Superior temporal gyrus (tissue), 1 donor: Measurements from ENCODE around the gene ORMDL3.

ENCODE experiments used
- DNase-seq: peaks from one replicate; pipeline ENCODE4 v3.0.0-alpha.2; 2016; ENCODE audit errors: extremely low spot score

The ORMDL3 gene, protein sequence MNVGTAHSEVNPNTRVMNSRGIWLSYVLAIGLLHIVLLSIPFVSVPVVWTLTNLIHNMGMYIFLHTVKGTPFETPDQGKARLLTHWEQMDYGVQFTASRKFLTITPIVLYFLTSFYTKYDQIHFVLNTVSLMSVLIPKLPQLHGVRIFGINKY

DNA sequence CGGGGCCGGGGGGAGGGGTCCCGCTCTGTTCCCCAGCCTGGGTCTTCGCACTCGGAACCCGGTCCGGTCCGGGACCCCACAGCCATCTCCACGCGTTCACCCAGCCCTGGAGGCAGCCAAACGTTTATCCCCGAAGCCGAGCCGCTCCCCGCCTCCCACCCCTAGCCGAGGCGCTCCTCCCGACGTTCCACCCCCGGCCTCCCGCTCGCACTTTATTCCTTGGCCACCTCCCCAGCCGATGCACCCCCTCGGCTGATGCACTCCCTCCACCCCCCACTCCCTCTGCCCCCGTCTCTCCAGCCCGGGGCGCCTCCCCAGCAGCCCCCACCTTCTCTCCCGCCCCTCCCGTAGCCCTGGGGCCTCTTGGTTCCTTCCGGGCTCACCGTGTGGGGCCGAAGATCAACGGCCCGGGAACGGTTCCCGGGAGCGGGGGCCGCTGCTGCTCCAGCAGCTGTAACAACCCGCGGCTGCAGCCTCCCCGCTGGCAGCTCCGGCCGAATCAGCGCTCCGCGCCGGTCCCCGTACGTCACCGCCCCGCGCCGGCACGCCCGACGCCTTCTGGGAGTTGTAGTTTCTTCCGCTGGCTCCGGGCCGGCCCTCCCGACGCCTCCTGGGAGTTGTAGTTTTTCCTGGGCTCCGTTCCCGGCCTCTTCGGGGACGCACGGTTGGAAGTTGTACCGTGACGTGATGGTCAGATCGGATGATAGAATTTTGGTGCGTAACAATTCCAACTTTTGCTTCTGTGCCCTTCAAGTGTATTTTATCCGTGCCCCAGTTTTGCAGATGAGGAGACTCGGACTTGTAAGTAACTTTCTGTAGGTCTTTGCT lies at the start of gene ORMDL3, which contains the start of gene LRRC3C:
TSS of gene ORMDL3 (minus strand) at position 501 of the 828 bp plus-strand sequence. CDS start 3,398 bp downstream, outside the sequence.
TSS of gene LRRC3C (plus strand) at position 632 of the 828 bp plus-strand sequence. CDS start 13,792 bp downstream, outside the sequence.
- peak; percentile 94 for DNase-seq

DNA sequence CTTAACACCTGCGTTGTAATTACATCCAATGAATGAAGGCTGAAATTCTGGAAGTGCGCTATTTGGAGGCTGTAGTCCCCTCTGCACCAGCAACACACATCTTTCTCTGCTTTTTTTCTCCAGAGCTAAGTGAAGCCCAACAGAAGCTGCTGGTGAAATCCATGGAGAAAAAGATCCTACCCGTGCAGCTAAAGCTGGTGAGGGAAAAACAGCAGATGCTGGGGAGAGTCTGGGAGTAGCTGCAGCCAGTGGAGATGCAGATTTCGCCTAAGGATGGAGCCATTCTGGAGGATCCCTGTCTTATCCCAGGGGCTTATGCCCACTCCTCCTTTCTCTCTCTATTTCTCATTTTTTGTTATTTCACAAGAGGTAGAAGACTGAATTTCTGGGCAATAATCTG lies 48.4 kb upstream of the ORMDL3 start:
- DNase-seq: no peak

DNA sequence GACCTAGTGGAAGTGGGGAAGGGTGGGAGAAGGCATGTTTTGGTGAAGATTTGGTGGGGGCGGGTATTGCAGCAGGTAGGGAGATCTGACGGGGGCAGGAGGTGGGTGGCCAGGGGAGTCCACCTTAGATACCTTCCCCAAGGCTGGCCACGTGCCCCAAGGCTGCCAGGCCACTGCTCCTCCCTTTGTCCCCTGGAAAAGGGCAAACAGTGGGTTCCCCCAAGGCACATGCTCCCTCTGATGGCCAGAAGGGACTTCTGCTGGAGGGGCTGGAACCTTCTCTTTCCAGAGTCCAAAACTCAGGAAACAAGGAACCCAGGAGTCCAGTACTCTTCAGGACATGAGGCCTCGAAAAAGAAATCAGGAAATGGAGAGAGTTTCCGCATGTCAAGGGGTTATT lies 47.0 kb upstream of the ORMDL3 start:
- no peak for DNase-seq

DNA sequence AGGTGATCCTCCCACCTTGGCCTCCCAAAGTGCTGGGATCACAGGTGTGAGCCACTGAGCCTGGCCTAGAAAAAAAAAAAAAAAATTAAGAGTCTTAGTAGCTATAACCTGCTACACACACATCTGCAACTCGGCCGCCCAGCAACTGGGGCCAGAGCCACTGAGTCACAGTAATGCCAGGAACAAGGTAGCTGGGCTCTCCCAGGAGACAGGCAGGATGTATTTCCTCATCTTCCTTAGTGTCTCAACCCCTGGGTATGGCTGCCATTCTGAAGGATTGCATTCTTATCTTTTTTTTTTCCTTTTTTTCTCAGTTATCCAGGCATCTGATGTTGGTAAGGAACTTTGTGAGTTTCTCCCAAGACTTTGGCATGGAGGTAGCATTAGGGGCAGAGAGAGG lies 46.1 kb upstream of the ORMDL3 start:
- DNase-seq: no peak

DNA sequence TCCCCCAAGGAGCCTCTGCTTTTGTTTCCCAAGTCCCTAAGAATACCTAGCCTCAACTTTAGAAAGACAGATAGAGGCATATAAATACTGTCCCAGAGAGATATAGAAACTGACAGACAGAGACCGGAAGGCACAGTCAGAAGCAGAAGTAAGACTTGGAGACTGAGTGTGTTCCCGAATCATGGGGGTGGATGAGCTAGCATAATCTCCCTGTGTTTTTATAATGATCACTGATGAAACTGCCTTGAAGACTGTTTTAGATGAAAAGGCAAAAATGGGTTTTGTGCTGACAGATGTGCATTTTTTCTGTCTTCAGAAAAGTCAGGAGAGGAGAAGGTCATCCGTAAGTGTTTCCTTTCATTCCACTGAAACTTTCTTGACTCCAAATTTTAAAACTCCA lies 44.9 kb upstream of the ORMDL3 start:
- no peak for DNase-seq

DNA sequence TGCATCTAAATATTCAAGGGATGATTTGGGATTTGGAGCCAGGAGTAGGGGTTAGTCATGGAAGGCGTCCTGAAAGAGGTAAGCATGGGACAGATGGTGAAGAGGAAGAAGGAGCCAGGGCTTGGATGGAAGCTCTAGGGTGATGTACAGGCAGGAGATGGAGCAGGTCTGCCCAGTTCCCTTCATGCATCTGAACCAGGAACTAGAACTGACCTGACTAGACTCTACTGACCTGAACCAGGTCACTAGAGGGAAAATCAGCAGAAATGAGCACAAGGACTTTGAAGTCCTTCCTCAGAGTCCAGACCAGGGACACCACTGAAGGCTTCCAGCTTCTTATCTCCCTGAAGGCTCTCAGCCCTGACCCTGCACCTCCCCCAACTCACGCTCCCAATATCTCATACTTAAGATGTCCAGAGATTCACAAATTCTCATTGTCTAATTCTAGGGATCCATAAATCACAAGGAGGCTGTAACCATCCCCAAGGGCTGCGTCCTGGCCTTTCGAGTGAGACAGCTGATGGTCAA lies 43.7 kb upstream of the ORMDL3 start:
- DNase-seq: no peak

DNA sequence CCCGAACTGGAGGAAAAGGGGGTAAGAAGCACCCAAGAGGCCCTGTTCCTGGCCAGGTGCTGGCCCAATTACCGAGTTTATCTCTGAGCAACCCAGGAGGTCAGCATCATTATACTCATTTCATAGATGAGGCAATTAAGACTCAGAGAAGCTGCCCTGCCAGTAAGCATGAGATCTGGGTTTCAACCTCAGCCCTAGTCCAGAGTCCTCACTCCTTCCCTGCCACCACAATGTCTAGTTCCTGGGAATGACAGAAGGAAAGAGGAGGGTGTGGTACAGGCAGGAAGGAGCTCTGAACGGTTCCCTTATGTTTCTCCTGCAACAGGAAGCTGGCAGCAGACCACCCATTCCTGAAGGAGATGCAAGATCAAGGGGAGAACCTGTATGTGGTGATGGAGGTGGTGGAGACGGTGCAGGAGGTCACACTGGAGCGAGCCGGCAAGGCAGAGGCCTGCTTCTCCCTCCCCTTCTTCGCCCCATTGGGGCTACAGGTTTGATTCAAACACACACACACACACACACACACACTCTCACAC lies 42.8 kb upstream of the ORMDL3 start:
- no peak for DNase-seq

DNA sequence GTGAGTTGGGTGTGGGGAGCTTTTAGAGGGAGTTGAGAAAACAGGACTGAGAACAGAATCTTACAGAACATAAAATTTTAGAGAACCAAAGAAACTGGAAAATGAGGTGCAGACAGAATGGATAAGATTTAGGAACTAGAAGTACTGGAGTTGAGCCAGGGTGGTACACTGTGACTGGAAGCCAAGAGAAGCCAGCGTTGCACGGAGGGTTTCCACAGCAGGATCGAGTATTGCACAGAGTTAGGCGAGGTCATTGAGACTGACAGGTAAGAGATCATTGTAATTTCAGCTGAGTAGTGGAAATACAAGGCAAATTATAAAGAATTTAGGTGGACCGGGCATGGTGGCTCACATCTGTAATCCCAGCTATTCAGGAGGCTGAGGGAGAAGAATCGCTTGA lies 42.0 kb upstream of the ORMDL3 start:
- DNase-seq: no peak

DNA sequence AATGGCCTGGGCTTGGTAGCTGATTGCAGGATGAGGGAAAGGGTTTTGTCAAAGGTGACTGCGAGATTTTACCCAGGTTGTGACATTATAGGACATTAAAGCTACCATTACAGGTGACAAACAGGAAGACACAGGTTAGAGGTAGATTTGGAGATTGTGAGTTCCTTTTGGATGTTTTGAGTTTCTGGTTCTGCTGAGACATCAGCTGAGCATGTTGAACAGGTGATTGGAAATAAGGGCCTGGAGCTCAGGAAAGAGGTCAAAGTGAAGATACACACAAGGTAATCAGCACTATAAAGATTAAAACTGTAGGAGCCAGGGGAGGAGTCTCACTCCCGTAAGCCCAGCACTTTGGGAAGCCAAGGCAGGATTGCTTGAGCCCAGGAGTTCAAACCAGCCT lies 41.4 kb upstream of the ORMDL3 start:
- DNase-seq: no peak

DNA sequence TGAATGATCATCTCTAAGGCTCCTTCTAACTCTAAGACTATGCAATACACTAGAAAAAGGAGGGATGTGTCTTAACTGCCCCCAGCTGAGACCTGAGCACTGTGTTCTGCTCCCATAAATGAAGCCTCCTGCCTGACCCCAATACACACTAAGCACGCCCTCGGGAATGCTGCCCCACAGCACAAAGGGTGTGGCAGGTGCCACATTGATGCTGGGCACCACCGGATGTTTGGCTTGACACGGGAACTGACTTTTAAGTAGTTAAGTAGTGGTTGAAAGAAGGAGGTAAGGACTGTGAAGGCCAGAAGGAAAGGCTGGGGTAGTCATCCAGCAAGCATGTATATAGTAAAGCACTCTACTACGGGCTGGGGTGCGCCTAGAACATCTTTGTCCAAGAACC lies 39.4 kb upstream of the ORMDL3 start:
- no peak for DNase-seq

DNA sequence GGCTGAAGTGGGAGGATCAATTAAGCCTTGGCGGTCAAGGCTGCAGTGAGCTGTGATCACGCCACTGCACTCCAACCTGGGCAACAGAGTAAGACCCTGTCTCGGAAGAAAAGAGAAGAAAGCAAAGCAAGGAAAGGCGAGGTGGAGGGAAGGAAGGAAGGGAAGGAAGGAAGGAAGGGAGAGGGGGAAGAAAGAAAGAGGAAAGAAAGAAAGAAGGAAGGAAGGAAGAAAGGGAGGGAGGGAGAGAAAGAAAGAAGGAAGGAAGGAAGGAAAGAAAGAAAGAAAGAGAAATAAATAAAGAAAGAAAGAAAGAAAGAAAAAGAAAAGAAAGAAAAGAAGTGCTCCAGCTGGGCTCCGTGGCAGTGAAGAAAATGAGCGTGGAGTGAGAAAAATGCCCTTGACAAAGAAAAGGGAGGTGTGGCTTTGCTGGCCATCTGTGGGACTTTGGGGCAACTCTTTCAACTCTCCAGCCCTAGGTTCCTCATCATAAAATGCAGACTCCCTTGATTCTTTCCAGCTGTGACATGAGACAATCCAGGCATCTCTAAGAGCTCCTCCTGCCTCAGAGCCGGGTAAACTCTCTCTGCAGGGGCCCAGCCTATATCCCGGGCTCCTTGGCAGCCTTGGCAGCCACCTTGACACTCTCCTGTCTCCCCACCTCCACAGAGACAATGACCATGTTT lies 37.8 kb upstream of the ORMDL3 start:
- DNase-seq: no peak

DNA sequence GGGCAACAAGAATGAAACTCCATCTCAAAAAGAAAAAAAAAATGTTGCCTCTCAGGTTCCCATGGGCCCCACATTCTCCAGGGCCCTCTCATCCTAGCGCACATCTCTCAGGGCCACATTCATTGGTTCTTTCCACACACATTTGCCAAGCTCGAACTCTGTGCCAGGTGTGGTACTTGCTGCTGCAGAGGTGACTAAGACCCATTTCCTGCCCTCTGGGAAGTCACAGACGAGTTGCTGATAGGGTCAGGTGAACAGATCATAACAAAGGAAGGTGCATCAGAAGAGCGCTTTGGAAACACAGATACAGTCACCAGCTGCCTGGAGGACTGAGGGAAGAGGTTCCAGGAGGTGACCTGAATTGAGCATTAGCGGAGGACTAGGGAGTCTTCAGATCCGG lies 36.4 kb upstream of the ORMDL3 start:
- no peak for DNase-seq

DNA sequence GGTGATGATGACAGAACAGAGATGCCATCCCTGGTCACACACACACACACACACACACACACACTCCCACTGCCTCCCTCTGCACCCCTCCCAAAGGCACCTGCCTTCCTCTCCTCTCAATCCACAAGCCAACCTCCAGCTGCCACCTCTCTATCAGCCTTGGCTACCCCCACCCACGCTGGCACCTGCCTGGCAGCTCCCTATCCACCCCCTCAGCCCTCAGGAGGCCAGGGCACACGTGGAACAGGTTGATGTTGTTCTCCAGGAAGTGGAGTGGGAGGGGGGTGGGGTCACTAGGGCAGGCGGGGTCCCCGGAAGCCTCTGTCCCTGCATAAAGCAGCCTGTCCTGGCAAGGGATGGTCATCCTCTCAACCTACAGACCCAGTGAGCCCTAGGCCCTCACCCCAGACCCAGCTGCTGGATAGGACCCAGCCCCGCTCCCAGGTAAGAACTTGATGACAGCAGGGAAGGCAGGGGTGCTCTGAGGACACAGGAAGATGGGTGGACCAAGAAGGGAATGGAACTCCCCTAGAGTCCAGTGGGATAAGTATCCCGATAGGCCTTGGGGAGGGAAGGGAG lies 35.3 kb upstream of the ORMDL3 start, which contains the start of gene GSDMA:
TSS of gene GSDMA (plus strand) at position 363 of the 579 bp plus-strand sequence. CDS start 2,684 bp downstream, outside the sequence.
- no peak for DNase-seq

DNA sequence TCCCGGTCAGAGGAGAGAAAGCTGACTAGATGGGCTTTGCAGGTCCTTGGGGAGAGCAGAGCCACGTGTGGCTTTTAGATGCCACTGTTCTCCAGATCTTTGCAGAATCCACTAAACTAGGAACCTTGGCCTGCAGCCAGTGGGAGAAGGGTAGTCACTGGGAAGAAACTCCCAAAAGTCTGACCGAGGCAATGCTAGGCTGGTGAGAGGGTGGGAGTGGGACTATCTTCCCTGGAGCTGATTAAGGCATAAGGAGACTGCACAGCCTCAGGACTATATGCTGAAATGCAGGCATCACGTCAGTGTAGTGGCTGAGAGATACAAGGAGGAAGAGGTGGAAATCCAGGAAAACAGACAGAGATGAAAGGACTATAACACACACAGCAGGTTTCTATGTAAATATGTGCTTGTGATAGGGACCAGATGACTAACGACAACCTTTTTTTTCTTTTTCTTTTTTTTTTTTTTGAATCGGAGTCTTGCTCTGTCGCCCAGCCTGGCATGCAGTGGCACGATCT lies 33.2 kb upstream of the ORMDL3 start:
- no peak for DNase-seq

DNA sequence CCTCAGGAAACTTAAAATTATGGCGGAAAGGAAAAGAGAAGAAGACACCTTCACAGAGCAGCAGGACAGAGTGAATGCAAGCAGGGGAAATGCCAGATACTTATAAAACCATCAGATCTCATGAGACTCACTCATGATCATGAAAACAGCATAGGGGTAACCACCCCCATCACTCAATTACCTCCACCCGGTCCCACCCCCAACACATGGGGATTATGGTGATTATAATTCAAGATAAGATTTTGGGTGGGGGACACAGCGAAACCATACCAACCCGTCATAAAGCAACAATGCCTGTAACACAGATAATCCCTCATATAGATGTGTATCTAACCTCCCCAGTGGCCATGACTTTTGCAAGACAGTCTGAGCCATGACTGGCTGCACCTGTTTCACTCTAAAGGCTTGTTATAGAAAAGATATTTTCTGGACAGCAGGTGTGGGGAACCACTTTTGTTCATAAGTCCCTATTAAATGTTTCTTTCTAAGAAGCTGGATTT lies 28.4 kb upstream of the ORMDL3 start:
- DNase-seq: no peak

DNA sequence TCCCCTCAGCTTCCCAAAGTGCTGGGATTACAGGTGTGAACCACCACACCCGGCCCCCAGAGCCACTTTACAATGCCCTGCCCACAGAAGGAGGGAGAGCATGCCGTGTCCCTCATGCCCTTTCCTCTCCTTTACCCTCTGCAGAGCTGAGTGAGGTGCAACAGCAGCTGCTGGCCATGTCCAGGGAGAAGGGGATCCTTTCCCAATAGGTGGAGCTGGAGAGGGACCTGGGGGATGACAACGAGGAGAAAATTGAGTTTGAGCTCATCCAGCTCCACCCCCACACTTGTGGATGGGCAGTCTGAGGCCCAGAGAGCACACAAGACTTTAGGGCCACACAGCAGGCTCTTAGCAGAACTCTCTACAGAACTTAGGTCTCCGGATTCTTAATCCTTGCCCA lies 27.5 kb upstream of the ORMDL3 start:
- DNase-seq: no peak

DNA sequence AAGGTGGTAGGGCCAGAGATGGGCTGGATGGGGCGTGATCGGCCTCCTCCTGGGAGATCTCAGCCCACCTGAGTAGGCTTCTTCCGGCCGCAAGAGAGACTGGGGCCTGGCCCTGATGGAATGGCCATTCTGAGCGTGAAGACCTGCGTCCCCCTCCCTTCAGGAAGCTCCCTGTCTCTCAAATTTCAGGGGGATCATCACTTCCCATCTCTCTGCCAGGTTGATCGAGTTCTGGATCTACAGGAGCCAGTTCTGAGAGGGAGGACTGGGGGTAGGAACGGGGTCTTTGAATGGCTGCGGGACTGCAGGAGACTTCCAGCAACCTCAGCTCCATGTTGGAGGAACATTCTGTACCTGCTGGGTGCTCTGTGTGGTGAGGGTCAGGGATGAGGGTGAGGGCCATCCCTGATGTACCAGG lies 26.1 kb upstream of the ORMDL3 start:
- no peak for DNase-seq

DNA sequence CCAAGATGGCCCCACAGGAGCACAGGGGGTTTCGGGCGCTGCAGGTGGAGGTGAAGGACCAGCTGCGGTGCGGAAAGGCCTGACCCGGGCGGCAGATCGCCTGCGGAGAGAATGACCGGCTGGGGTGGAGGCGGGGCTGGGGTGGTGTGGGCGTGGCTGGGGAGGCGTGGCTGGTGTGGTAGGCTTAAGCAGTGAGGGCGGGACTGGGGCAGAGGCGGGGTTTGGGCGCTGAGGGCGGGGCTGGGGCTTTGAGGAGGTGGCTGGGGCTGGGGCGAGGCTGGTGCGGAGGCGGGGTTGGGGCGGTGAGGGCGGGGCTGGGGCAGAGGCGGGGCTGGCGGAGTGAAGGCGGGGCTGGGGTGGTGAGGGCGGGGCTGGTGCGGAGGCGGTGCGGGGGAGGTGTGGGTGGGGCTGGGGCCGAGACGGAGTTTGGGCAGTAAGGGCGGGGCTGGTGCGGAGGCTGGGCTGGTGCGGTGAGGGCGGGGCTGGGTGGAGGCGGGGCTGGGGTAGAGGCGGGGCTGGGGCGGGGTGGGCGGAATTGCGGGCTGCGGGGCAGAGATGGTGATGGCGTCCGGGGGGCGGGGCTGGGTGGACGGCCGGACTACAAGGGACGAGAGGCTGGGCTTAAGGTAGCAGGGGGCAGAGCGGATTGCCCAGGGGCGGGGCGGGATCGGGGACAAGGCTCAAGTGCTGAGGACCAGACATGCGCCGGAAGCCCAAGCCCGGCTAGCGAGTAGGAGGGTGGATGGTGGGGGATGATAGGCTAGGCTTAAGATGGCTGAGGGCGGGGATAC lies 25.5 kb upstream of the ORMDL3 start:
- DNase-seq: peak; percentile 71

DNA sequence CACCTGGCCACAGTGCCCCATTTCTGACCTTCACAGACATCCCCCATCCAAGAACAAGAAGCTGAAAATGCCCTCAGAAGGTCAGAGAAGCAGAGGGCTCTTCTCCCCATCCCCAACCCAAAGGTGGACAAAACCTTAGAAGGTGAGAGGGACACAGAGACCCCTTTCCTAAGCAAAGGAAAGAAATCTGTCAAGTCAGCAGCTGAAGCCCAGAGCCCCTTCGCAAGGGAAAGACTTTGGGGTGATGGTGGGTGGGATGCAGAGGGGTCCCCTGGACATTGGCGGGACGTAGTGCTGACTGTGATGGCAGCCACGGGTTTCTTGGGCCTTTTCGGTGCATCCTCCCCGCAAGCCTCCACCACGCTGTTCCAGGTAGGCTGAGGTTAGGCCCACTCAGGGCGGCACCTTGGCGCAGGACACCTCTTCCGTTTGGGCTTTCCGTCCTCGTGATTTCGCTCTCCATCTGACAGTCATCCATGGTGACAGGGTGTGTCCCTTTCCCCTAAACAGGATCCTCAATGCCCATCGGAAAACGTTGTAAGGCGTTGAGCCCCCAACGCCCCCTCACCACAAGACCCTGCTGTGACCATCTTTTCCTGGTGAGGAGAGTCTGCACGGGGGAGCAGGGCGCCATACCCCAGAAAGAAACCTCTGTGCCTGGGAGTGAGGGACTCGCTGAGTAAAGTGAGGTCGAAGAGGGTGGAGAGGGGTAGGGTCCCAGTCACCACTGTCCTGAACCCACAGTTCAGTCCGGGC lies 24.7 kb upstream of the ORMDL3 start:
- no peak for DNase-seq

DNA sequence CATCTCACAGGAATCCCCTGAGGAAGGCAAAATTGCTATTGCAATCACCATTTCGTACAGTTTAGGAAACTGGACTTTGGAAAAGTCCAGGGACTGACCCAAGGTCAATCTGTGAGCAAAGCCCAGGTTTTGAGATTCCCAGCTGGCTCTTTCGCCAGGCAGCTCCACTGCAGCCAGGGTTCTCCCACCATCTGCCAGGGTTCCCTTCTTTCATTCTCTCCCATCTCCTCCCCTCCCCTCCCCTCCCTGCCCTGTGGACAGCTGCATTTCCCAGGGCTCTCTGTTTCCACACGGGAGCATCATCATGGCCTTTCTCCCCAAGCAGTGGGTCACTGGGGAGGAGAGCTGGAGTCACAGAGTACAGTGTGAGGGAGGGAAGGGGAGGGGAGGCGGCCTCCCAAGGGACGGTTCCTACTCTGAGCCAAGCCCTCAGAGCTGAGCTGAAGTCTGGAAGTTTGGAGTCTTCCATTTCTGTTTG lies 23.5 kb upstream of the ORMDL3 start:
- DNase-seq: no peak
